ENCODE measurements around the gene CMIP.

The CMIP gene

GRCh38 chr16:81709016-81709900 lies 264.6 kb downstream of the CMIP start:
- no peak for FAIRE-seq

GRCh38 chr16:81710044-81710443 lies 265.4 kb downstream of the CMIP start:
- no peak for FAIRE-seq

DNA sequence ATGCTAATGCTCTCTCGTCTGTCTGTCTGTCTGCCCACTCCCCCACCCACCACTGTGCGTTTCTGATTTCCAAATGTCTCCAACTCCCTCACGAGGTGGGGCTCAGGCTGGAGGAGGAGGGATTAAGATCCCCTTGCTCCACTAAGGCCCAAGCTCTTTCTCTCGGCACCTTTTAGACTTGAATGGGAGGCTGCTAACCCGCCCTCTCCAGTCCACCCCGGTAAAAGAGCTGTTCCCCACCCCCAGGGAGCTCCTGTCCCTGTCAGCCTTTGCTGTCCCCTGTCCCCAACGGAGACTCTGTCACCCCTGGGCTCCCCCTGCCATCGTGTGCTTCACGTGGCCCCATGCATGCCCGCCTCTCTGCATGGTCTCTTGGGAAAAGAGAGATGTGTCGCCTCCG lies 266.0 kb downstream of the CMIP start:
- no peak for FAIRE-seq

- FAIRE-seq: no peak
Measured at GRCh38 chr16:81711657-81712319, 267.2 kb downstream of the CMIP start.

GRCh38 chr16:81712681-81713080 lies 268.1 kb downstream of the CMIP start:
- FAIRE-seq: no peak

DNA sequence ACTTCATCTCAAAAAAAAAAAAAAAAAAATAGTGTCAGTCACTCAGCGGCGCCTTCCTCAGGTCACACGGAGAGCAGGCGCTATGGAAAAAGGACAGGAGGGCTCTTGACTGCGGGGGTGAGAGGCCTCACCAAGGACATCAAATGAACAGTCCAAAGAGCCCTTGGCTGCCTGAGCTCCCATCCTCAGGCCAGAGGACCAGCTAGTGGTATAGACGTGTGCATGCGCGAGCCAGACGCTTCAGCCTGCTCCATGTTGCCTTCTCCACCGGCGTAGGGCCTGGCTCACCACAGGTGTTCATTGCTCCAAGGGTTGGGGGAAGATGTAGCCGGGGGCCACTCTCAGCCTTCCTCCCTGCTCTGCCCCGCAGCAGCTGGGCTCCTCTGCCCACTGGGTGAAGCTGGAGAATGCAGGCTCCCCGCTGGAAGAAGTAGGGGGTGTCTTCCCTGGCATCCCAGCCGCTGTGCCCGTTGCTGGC lies 268.7 kb downstream of the CMIP start:
- FAIRE-seq: no peak

DNA sequence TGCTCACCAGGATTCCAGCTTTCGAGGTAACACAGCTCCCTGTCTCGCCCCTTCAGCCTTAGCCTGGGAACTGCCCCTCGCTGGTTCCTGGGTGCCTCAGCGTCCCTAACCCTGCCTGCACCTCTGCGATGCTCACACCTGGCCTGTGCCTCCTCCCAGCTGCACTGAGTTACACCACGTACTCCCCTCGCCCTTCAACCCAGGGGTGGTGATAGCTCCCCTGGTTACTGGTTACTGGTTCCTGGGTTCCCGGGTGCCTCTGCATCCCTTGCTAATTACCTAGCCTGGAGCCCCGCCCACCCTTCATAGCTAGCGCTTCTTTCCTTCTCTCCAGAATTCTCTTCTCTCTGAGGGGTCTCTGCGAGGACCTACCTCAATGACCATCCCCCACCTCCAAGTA lies 269.2 kb downstream of the CMIP start:
- no peak for FAIRE-seq

- no peak for FAIRE-seq
Measured at GRCh38 chr16:81714583-81714982, 270.0 kb downstream of the CMIP start.

DNA sequence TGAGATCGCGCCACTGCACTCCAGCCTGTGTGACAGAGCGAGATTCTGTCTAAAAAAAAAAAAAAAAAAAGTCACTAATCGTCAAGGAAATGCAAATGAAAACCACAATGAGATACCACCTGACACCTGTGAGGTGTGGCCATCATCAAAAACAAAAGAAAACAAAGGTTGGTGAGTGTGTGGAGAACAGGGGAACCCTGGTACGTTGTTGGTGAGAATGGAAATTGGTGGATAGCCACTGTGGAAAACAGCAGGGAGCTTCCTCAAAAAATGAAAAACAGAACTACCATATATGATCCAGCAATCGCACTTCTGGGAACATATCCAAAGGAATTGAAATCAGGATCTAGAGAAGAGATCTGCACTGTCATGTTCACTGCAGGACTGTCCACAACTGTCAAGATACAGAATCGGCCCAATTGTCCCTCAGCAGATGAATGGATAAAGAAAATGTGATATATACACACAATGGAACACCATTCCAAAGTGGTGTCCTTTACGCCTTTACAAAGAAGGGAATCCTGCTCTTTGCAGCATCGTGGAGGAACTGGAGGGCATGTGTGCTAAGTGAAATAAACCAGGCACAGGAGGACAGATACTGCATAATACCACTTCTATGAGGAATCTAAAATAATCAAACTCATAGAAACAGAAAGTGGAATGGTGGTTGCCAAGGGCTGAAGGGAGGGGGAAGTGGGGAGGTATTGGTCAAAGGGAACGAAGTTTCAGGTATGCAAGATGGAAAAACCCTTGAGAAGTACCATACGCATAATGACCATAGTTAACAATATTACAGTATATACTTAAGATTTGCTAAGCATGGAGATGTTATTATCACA lies 271.0 kb downstream of the CMIP start:
- FAIRE-seq: no peak

DNA sequence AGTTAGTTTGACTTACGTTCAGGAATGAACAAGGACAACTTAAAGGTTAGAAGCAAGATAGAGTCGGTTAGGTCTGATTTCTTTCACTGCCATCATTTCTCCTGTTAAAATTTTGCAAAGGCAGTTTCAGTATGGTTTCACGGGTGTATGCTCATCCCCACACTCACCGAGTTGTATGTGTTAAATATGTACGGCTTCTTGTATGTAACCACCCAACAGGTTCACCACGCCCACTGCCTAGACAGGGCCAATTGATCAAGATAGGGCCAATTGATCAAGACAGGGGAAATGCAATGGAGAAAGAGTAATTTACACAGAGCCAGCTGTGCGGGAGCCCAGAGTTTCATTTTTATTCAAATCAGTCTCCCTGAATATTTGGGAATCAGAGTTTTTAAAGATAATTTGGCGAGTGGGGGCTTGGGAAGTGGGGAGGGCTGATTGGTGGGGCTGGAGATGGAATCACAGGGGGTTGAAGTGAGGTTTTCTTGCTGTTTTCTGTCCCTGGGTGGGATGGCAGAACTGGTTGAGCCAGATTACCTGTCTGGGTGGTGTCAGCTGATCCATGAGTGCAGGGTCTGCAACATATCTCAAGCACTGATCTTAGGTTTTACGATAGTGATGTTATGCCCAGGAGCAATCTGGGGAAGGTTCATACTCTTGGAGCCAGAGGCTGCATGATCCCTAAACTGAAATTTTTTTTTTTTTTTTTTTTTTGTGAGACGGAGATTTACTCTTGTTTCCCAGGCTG lies 272.0 kb downstream of the CMIP start:
- no peak for FAIRE-seq

GRCh38 chr16:81717662-81718189 lies 273.1 kb downstream of the CMIP start:
- FAIRE-seq: no peak

GRCh38 chr16:81718637-81719036 lies 274.0 kb downstream of the CMIP start:
- no peak for FAIRE-seq

- FAIRE-seq: no peak
Measured at GRCh38 chr16:81719993-81720392, 275.4 kb downstream of the CMIP start.

DNA sequence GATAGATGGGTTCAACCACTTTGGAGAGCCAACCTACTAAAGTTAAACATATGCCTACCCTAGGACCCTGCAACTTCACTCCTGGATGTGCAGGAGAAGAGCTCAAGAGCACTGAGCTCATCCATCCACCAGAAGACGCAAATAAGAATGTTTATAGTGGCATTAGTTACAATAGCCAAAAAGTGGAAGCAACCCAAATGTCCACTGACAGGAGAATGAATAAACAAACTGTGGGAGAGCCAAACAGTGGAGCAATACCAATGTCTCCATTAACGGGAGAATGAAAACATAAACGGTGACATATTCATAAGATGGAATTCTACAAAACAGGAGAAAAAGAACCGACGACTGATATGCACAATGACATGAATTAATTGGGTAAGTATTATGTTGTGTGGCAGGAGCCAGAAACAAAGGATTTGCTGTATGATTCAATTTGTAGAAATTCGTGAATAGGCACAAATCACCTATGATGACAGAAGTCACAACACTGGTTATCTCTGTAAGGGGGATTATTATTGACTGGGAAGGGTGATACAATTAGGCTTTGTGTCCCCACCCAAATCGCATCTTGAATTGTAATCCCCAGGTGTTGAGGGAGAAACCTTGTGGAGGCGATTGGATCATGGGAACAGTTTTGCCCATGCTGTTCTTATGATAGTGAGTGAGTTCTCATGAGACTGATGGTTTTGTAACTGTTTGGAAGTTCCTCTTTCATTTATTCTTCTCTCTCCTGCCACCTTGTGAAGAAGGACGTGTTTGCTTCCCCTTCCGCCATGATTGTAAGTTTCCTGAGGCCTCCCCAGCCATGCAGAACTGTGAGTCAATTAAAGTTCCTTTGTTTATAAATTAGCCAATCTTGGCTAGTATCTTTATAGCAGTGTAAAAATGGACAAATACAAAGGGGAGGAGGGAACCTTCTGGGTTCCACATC lies 276.6 kb downstream of the CMIP start:
- no peak for FAIRE-seq

DNA sequence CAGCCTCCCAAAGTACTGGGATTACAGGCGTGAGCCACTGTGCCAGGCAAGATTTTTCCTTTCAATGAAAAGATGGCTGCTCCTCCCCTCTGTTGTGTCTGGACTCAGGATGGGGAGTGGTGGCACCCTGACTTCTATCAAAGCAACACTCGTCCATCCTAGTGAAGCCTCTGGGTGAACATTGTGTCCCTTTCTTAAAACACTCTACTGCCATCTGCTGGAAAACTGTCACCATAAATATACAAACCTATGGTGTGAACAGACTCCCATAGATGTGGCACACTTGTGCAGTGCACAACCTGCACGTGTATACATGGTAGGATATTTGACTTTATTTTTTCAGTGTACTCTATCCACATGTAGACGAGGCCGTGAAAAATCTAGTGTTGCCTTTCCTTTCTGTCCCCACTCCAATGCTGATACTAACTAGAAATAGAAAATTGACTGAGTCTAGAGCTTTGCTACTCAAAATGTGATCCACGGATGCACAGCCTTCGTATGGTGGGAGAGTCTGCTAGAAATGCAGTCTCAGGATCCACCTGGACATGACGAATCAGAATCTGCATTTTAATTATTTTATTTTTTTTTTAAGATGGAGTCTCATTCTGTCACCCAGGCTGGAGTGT lies 278.6 kb downstream of the CMIP start:
- no peak for FAIRE-seq

DNA sequence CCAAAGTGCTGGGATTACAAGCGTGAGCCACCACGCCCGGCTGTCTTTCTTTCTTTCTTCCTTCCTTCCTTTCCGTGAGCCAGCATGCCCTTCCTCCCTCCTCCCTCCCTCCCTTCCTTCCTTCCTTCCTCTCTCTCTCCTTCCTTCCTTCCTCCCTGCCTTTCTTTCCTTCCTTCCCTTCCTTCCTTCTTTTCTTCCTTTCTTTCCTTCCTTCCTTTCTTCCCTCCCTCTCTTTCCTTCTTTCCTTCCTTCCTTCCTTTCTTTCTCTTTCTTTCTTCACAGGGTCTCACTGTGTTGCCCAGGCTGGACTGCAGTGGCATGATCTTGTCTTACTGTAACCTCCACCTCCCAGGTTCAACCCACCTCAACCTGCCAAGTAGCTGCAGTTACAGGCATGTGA lies 283.8 kb downstream of the CMIP start:
- no peak for FAIRE-seq

DNA sequence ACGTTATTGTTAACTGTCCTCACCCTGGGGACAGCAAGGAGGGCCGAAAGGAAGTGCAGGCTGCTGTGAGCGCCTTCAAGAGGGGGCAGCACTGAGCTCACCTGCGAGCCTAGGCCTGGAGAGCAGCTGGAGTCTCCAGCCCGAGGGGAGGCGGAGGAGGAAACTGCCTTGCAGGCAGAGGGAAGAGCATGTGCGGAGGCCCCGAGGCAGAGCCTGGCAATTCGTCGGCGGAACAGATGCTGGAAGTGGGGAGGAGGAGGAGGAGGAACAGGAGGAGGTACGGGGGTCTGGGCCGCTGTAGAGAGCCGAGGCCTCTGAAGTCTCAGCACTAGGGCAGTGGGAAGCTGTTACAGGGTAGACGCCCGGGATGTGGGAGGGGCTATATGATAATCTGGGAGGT lies 284.8 kb downstream of the CMIP start:
- FAIRE-seq: no peak

- FAIRE-seq: no peak
Measured at GRCh38 chr16:81730090-81731051, 285.8 kb downstream of the CMIP start.

GRCh38 chr16:81731649-81732048 lies 287.0 kb downstream of the CMIP start:
- FAIRE-seq: no peak
